Uterus (tissue), 4 donors: ENCODE data around the gene PTK7. TPM values are rescaled to one million over a fixed set of nuclear protein-coding genes. Genes with fewer than 3 reads are reported as not detected.

Source experiments
- DNase-seq, 2 donors: peaks; one replicate each; pipeline ENCODE4 v3.0.0-alpha.2; 2019 to 2020
- H3K27ac ChIP-seq, 2 donors: fragments of 200-600 bp; sonication (generic); 1 replicate in 1 of 2; 2 replicates in 1 of 2; pipeline ENCODE4 v1.5.1; 2016 to 2018
- H3K27me3 ChIP-seq, 2 donors: fragments of 200-600 bp; sonication (generic); one replicate each; pipeline ENCODE4 v1.5.1; 2018 to 2019; ENCODE audit warnings: control low read depth in 1 of 2
- H3K36me3 ChIP-seq, 2 donors: fragments of 200-600 bp; sonication (generic); one replicate each; pipeline ENCODE4 v1.5.1; 2019; ENCODE audit warnings: control low read depth in 1 of 2
- H3K4me1 ChIP-seq, 2 donors: fragments of 200-600 bp; sonication (generic); one replicate each; pipeline ENCODE4 v1.5.1; 2018 to 2019; ENCODE audit warnings: control low read depth in 1 of 2
- H3K4me3 ChIP-seq, 2 donors: fragments of 200-600 bp; sonication (generic); 1 replicate in 1 of 2; 2 replicates in 1 of 2; pipeline ENCODE4 v1.5.1; 2018 to 2019; ENCODE audit warnings: mild to moderate bottlenecking in 1 of 2
- H3K9me3 ChIP-seq, 2 donors: fragments of 200-600 bp; sonication (generic); one replicate each; pipeline ENCODE4 v1.5.1; 2019; ENCODE audit warnings: control low read depth in 1 of 2
- CTCF ChIP-seq, 4 experiments: fragments of 200-600 bp in 2 of 4; fragments of 450-650 bp in 2 of 4; sonication (generic) in 2 of 4; IDR thresholded peaks; one replicate each; pipeline ENCODE4 v1.5.1; 2016 to 2019; ENCODE audit warnings: antibody characterized with exemption in 4 of 4, mild to moderate bottlenecking in 2 of 4, moderate library complexity in 1 of 4
- POLR2A ChIP-seq, 2 donors: fragments of 450-650 bp; IDR thresholded peaks; one replicate each; pipeline ENCODE4 v1.6.1; 2016; ENCODE audit warnings: antibody characterized with exemption in 2 of 2, mild to moderate bottlenecking in 1 of 2, moderate library complexity in 1 of 2
- intact Hi-C: fragments of 100-400 bp; cut with DNase I; formaldehyde crosslinking; loops from one replicate; pipeline ENCODE4 v1.15.1; 2023; ENCODE audit warnings: low total_unique reads
- total RNA-seq, 4 donors: library from RNA; depleted of rRNA in 3 of 4; stranded (reverse); fragments of >200 nt in 3 of 4; gene quantifications; one replicate each; pipeline versions ENCODE4 v1.1.0 to v1.2.4, GENCODE V29; 2014 to 2023
- donor health status: DM: yes; HTN: yes; CAD: no.

Gene PTK7
- total RNA-seq, 4 donors from 2014 or later: 53.8 to 247 (median 153) TPM

GRCh38 chr6:43200541-43200940 lies 124.4 kb downstream of the PTK7 start:
- no peak for TF ChIP-seq POLR2A (IDR thresholded peaks at IDR 0.05)
- TF ChIP-seq CTCF (IDR thresholded peaks at IDR 0.05): no peak

GRCh38 chr6:43202451-43202850 lies 126.3 kb downstream of the PTK7 start:
- Histone ChIP-seq H3K9me3 (no peaks in the 10 kb centered on the region), H3K27me3 (no peaks in the 10 kb centered on the region), H3K36me3 (no peaks in the 10 kb centered on the region), H3K27ac (no peak overlapping the region), H3K4me1 (no peaks in the 10 kb centered on the region), H3K4me3 (no peak overlapping the region)
- no peak for DNase-seq
- TF ChIP-seq CTCF (IDR thresholded peaks at IDR 0.05): no peak
- TF ChIP-seq POLR2A (IDR thresholded peaks at IDR 0.05): no peak
- intact Hi-C loops: no loop called here

More at GRCh38 chr6:43200541-43200940, 124.4 kb downstream of the PTK7 start:
- no peak for DNase-seq
- Histone ChIP-seq H3K4me3 (no peak overlapping the region), H3K4me1 (no peaks in the 10 kb centered on the region), H3K27me3 (no peaks in the 10 kb centered on the region), H3K27ac (no peak overlapping the region), H3K9me3 (no peaks in the 10 kb centered on the region), H3K36me3 (no peaks in the 10 kb centered on the region)
- intact Hi-C loops: no loop called here

- intact Hi-C loops: no loop called here
- Histone ChIP-seq H3K27me3 (no peaks in the 10 kb centered on the region), H3K4me3 (no peak overlapping the region), H3K9me3 (no peaks in the 10 kb centered on the region), H3K36me3 (no peaks in the 10 kb centered on the region), H3K27ac (no peak overlapping the region), H3K4me1 (no peaks in the 10 kb centered on the region)
- TF ChIP-seq CTCF (IDR thresholded peaks at IDR 0.05) (no peak), POLR2A (IDR thresholded peaks at IDR 0.05) (no peak)
- no peak for DNase-seq
Measured at GRCh38 chr6:43203029-43203717, 127.1 kb downstream of the PTK7 start.

DNA sequence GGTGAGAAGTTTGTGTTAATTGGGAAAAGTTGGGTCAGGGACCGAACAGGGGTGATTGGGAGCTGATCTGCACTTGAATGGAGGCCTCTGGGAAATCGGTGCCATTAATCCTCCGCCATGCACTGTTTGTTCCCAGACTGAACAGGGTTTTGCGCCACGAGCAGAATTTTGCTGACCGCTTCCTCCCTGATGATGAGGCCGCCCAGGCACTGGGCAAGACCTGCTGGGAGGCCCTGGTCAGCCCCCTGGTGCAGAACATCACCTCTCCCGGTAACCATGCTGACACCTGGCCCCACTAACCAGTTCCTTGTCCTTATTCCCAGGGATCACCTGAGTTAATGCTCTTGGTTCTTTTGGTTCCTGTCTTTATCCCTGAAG lies 127.6 kb downstream of the PTK7 start:
- intact Hi-C loops: no loop called here
- H3K36me3 ChIP-seq: no peaks in the 10 kb centered on the region
- DNase-seq: no peak

More for the DNA sequence above, 127.6 kb downstream of the PTK7 start:
- TF ChIP-seq POLR2A (IDR thresholded peaks at IDR 0.05) (no peak), CTCF (IDR thresholded peaks at IDR 0.05) (no peak)
- H3K27ac ChIP-seq: no peak overlapping the region
- H3K9me3 ChIP-seq: no peaks in the 10 kb centered on the region
- no peaks in the 10 kb centered on the region for H3K4me1 ChIP-seq
- no peaks in the 10 kb centered on the region for H3K27me3 ChIP-seq
- no peak overlapping the region for H3K4me3 ChIP-seq
